ENCODE data around the gene NCKAP5.

DNA sequence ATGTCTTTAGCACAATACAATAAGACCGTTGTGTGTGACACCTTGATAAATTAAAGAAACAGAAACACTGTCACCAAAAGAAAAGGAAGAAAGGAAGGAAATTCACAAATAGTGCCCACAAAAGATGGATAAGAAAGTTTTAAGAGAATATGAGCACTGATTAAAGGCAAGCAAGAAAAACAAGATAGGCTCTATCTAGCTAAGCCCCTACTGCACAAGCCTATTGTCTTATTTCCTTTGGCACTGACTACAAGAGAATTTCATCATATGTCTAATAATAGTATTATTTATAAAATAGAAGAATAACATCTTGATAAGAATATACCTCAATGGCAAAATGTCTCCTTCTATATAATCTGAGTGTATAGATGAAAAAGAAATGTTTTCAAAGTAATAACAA, 335.7 kb downstream of the NCKAP5 start:
- TF ChIP-seq EP300 (IDR thresholded peaks at IDR 0.05; ENCODE audit: borderline replicate concordance) (no peak), NFIC (IDR thresholded peaks at IDR 0.05) (no peak), EGR1 (IDR thresholded peaks at IDR 0.05) (no peak), RAD21 (IDR thresholded peaks at IDR 0.05; ENCODE audit: low read depth) (no peak), FOXM1 (IDR thresholded peaks at IDR 0.05; ENCODE audit: borderline replicate concordance, low read depth) (no peak), YY1 (IDR thresholded peaks at IDR 0.05; ENCODE audit: low read depth) (no peak), CREB1 (IDR thresholded peaks at IDR 0.05; ENCODE audit: low read depth) (no peak), TCF12 (IDR thresholded peaks at IDR 0.05; ENCODE audit: low read depth) (no peak), TAF1 (IDR thresholded peaks at IDR 0.05; ENCODE audit: low read depth) (no peak), CEBPB (IDR thresholded peaks at IDR 0.05) (no peak), ZBTB7A (IDR thresholded peaks at IDR 0.05; ENCODE audit: low read depth) (no peak)
- TF ChIP-seq, protein P1, sequence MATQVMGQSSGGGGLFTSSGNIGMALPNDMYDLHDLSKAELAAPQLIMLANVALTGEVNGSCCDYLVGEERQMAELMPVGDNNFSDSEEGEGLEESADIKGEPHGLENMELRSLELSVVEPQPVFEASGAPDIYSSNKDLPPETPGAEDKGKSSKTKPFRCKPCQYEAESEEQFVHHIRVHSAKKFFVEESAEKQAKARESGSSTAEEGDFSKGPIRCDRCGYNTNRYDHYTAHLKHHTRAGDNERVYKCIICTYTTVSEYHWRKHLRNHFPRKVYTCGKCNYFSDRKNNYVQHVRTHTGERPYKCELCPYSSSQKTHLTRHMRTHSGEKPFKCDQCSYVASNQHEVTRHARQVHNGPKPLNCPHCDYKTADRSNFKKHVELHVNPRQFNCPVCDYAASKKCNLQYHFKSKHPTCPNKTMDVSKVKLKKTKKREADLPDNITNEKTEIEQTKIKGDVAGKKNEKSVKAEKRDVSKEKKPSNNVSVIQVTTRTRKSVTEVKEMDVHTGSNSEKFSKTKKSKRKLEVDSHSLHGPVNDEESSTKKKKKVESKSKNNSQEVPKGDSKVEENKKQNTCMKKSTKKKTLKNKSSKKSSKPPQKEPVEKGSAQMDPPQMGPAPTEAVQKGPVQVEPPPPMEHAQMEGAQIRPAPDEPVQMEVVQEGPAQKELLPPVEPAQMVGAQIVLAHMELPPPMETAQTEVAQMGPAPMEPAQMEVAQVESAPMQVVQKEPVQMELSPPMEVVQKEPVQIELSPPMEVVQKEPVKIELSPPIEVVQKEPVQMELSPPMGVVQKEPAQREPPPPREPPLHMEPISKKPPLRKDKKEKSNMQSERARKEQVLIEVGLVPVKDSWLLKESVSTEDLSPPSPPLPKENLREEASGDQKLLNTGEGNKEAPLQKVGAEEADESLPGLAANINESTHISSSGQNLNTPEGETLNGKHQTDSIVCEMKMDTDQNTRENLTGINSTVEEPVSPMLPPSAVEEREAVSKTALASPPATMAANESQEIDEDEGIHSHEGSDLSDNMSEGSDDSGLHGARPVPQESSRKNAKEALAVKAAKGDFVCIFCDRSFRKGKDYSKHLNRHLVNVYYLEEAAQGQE (IDR thresholded peaks at IDR 0.05; ENCODE audit: low read depth), result no peak
- TF ChIP-seq, protein P2, sequence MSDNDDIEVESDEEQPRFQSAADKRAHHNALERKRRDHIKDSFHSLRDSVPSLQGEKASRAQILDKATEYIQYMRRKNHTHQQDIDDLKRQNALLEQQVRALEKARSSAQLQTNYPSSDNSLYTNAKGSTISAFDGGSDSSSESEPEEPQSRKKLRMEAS (IDR thresholded peaks at IDR 0.05), result no peak
- TF ChIP-seq, protein P3, sequence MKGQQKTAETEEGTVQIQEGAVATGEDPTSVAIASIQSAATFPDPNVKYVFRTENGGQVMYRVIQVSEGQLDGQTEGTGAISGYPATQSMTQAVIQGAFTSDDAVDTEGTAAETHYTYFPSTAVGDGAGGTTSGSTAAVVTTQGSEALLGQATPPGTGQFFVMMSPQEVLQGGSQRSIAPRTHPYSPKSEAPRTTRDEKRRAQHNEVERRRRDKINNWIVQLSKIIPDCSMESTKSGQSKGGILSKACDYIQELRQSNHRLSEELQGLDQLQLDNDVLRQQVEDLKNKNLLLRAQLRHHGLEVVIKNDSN (IDR thresholded peaks at IDR 0.05), result no peak
